ENCODE data around the gene DYNLL2. TPM values are rescaled to one million over a fixed set of nuclear protein-coding genes. Genes with fewer than 3 reads are reported as not detected.
"Not testable (repeated sequence)": the region's sequence is repeated elsewhere in the genome, so short reads cannot be mapped to it uniquely, and the experiment has no call there.

Gene DYNLL2
- total RNA-seq, result 11.9 and 20.5 TPM in 2 replicates

- peak; percentile 59 for DNase-seq (ENCODE audit: low read depth, low spot score)
Measured at GRCh38 chr17:58082870-58083490, at the start of gene DYNLL2. Gene DYNLL2, plus strand, starts transcription at chr17:58083419. Its CDS starts 3,672 bp downstream, at chr17:58087091.

GRCh38 chr17:58039975-58040374, 43.2 kb upstream of the DYNLL2 start:
- no peak for DNase-seq (ENCODE audit: low read depth, low spot score)

- no peak for DNase-seq (ENCODE audit: low read depth, low spot score)
Measured at GRCh38 chr17:58040386-58040785, 42.8 kb upstream of the DYNLL2 start.

GRCh38 chr17:58041161-58041560, 42.1 kb upstream of the DYNLL2 start:
- no peak for DNase-seq (ENCODE audit: low read depth, low spot score)

- no peak for DNase-seq (ENCODE audit: low read depth, low spot score)
Measured at GRCh38 chr17:58043221-58044181, 39.7 kb upstream of the DYNLL2 start.

- not testable (repeated sequence) for DNase-seq (ENCODE audit: low read depth, low spot score)
Measured at GRCh38 chr17:58044256-58044655, 39.0 kb upstream of the DYNLL2 start.

GRCh38 chr17:58046239-58047094, 36.8 kb upstream of the DYNLL2 start:
- DNase-seq (ENCODE audit: low read depth, low spot score), result no peak

GRCh38 chr17:58047376-58048150, 35.7 kb upstream of the DYNLL2 start:
- DNase-seq (ENCODE audit: low read depth, low spot score), result no peak

- no peak for DNase-seq (ENCODE audit: low read depth, low spot score)
Measured at GRCh38 chr17:58049533-58049932, 33.7 kb upstream of the DYNLL2 start.

- DNase-seq (ENCODE audit: low read depth, low spot score), result no peak
Measured at GRCh38 chr17:58050966-58051365, 32.3 kb upstream of the DYNLL2 start.

- DNase-seq (ENCODE audit: low read depth, low spot score), result no peak
Measured at GRCh38 chr17:58051468-58051867, 31.8 kb upstream of the DYNLL2 start.

- DNase-seq (ENCODE audit: low read depth, low spot score), result no peak
Measured at GRCh38 chr17:58052407-58052806, 30.8 kb upstream of the DYNLL2 start.

GRCh38 chr17:58052945-58053715, 30.1 kb upstream of the DYNLL2 start:
- no peak for DNase-seq (ENCODE audit: low read depth, low spot score)

- no peak for DNase-seq (ENCODE audit: low read depth, low spot score)
Measured at GRCh38 chr17:58054641-58055040, 28.6 kb upstream of the DYNLL2 start.

- DNase-seq (ENCODE audit: low read depth, low spot score), result no peak
Measured at GRCh38 chr17:58056476-58056875, 26.7 kb upstream of the DYNLL2 start.

- DNase-seq (ENCODE audit: low read depth, low spot score), result no peak
Measured at GRCh38 chr17:58059141-58059540, 24.1 kb upstream of the DYNLL2 start.

GRCh38 chr17:58060596-58061191, 22.5 kb upstream of the DYNLL2 start:
- no peak for DNase-seq (ENCODE audit: low read depth, low spot score)

GRCh38 chr17:58061672-58062071, 21.5 kb upstream of the DYNLL2 start:
- no peak for DNase-seq (ENCODE audit: low read depth, low spot score)

GRCh38 chr17:58065238-58065637, 18.0 kb upstream of the DYNLL2 start:
- DNase-seq (ENCODE audit: low read depth, low spot score), result no peak

- DNase-seq (ENCODE audit: low read depth, low spot score), result no peak
Measured at GRCh38 chr17:58066401-58066800, 16.8 kb upstream of the DYNLL2 start.

Data from pulmonary artery endothelial cell (primary cell).